GM23248 (cell line): Measurements from ENCODE around the gene PAPOLB. TPM values are rescaled to one million over a fixed set of nuclear protein-coding genes. Genes with fewer than 3 reads are reported as not detected.

ENCODE experiments used
- DNase-seq: peaks from one replicate; pipeline ENCODE4 v3.0.0-alpha.2; 2015
- H2AFZ ChIP-seq: fragments of 200-600 bp; sonication (generic); 2 replicates; pipeline ENCODE4 v1.6.1; 2016; ENCODE audit warnings: antibody characterized with exemption
- H3F3A ChIP-seq: fragments of 200-600 bp; sonication (generic); 2 replicates; pipeline ENCODE4 v1.6.1; 2016; ENCODE audit warnings: mild to moderate bottlenecking, antibody characterized with exemption, mixed run types; ENCODE audit not compliant: insufficient read depth
- H3K27ac ChIP-seq: fragments of 200-600 bp; sonication (generic); 2 replicates; pipeline ENCODE4 v1.5.1; 2016; ENCODE audit warnings: mild to moderate bottlenecking
- H3K27me3 ChIP-seq: fragments of 200-600 bp; sonication (generic); replicated peaks from 2 replicates; pipeline ENCODE4 v1.6.1; 2016; ENCODE audit warnings: mild to moderate bottlenecking; ENCODE audit not compliant: insufficient read depth
- H3K36me3 ChIP-seq: fragments of 200-600 bp; sonication (generic); 2 replicates; pipeline ENCODE4 v1.6.1; 2016; ENCODE audit warnings: low read depth, mild to moderate bottlenecking
- H3K4me1 ChIP-seq: fragments of 200-600 bp; sonication (generic); 2 replicates; pipeline ENCODE4 v1.6.1; 2016; ENCODE audit warnings: mild to moderate bottlenecking; ENCODE audit not compliant: insufficient read depth
- H3K4me2 ChIP-seq: fragments of 200-600 bp; sonication (generic); one replicate; pipeline ENCODE4 v1.6.1; 2016; ENCODE audit warnings: mild to moderate bottlenecking; ENCODE audit not compliant: unreplicated experiment
- H3K4me3 ChIP-seq: fragments of 200-600 bp; sonication (generic); 2 replicates; pipeline ENCODE4 v1.5.1; 2016; ENCODE audit warnings: mild to moderate bottlenecking
- H3K79me2 ChIP-seq: fragments of 200-600 bp; sonication (generic); 2 replicates; pipeline ENCODE4 v1.6.1; 2016; ENCODE audit warnings: mild to moderate bottlenecking; ENCODE audit not compliant: insufficient read depth
- H3K9ac ChIP-seq: fragments of 200-600 bp; sonication (generic); 2 replicates; pipeline ENCODE4 v1.6.1; 2016; ENCODE audit warnings: mild to moderate bottlenecking
- H3K9me2 ChIP-seq: fragments of 200-600 bp; sonication (generic); 2 replicates; pipeline ENCODE4 v1.6.1; 2016; ENCODE audit warnings: mixed run types, mild to moderate bottlenecking, moderate library complexity; ENCODE audit not compliant: insufficient read depth
- H3K9me3 ChIP-seq: fragments of 200-600 bp; sonication (generic); one replicate; pipeline ENCODE4 v1.6.1; 2017; ENCODE audit warnings: low read depth
- H4K20me1 ChIP-seq: fragments of 200-600 bp; sonication (generic); 2 replicates; pipeline ENCODE4 v1.6.0; 2016; ENCODE audit not compliant: insufficient read depth
- EZH2 ChIP-seq: fragments of 200-600 bp; sonication (generic); IDR thresholded peaks from 2 replicates; pipeline ENCODE4 v1.6.1; 2018; ENCODE audit warnings: antibody characterized with exemption, mild to moderate bottlenecking; ENCODE audit not compliant: insufficient read depth, poor library complexity, severe bottlenecking
- EZH2phosphoT487 ChIP-seq: fragments of 200-600 bp; sonication (generic); IDR thresholded peaks from 2 replicates; pipeline ENCODE4 v1.6.1; 2018; ENCODE audit warnings: antibody characterized with exemption, moderate library complexity, mild to moderate bottlenecking, low read depth; ENCODE audit not compliant: insufficient read depth
- WGBS, 2 experiments: methylation state at CpG; one replicate each; pipeline ENCODE4 v1.1.6; 2015 to 2017; ENCODE audit warnings: low lambda C conversion rate in 2 of 2, low coverage in 1 of 2; ENCODE audit errors: missing lambda C conversion rate in 2 of 2; 5-methylcytosine and 5-hydroxymethylcytosine counted together
- in situ Hi-C: fragments of 300-500 bp; cut with MboI; formaldehyde crosslinking; loops from 2 replicates; pipeline ENCODE4 v1.15.0; 2020
- polyA plus RNA-seq: library from polyadenylated mRNA; unstranded; fragments of >200 nt; fragmentation: Nextera tagmentation; extraction: Ambion mirVana; gene quantifications from 2 replicates; pipeline ENCODE4 v1.2.1, GENCODE V29; 2016
- total RNA-seq: library from RNA; depleted of rRNA; stranded (reverse); fragments of >200 nt; shearing (Covaris generic); gene quantifications from 2 replicates; pipeline ENCODE4 v1.2.3, GENCODE V29; 2014

The PAPOLB gene
- total and polyA plus RNA-seq, 2 experiments from 2014 or later, result 0.11 TPM; not detected in 1

- TF ChIP-seq EZH2, result no peak
- no peak for TF ChIP-seq EZH2phosphoT487
- no peaks in the 10 kb centered on the region for H3K27me3 ChIP-seq
- H2AFZ ChIP-seq, result no peak overlapping the region
- H3K27ac ChIP-seq, result no peak overlapping the region
- H4K20me1 ChIP-seq, result no peaks in the 10 kb centered on the region
- H3K9me3 ChIP-seq, result no peaks in the 10 kb centered on the region
- H3K79me2 ChIP-seq, result no peaks in the 10 kb centered on the region
- H3K4me2 ChIP-seq, result no peak overlapping the region
- no peaks in the 10 kb centered on the region for H3K4me1 ChIP-seq
- whole genome bisulfite sequencing, 2 experiments, result 86% methylated on average over 31 of the region's 31 CpGs
- in situ Hi-C loops, result no loop called here
- H3K4me3 ChIP-seq, result no peak overlapping the region
- H3F3A ChIP-seq, result no peaks in the 10 kb centered on the region
- H3K36me3 ChIP-seq, result no peaks in the 10 kb centered on the region
- H3K9me2 ChIP-seq, result no peaks in the 10 kb centered on the region
- H3K9ac ChIP-seq, result no peak overlapping the region
- no peak for DNase-seq
These were observed 11.5 kb upstream of the PAPOLB start for GRCh38 chr7:4873071-4873944.

GRCh38 chr7:4871930-4872675 is 10.3 kb upstream of the PAPOLB start:
- TF ChIP-seq EZH2phosphoT487, result no peak
- no peak overlapping the region for H3K4me3 ChIP-seq
- DNase-seq, result no peak
- 75 to 76% methylated on average over 14 to 19 of the region's 19 CpGs for WGBS, 2 experiments
- in situ Hi-C loops, result no loop called here
- no peak overlapping the region for H2AFZ ChIP-seq
- H3K9me3 ChIP-seq, result no peaks in the 10 kb centered on the region
- H3K9me2 ChIP-seq, result no peaks in the 10 kb centered on the region
- H3K27ac ChIP-seq, result no peak overlapping the region
- H3F3A ChIP-seq, result no peaks in the 10 kb centered on the region
- no peaks in the 10 kb centered on the region for H3K4me1 ChIP-seq
- no peaks in the 10 kb centered on the region for H3K79me2 ChIP-seq
- H3K36me3 ChIP-seq, result no peaks in the 10 kb centered on the region
- no peaks in the 10 kb centered on the region for H3K27me3 ChIP-seq
- no peak overlapping the region for H3K4me2 ChIP-seq
- no peaks in the 10 kb centered on the region for H4K20me1 ChIP-seq
- no peak overlapping the region for H3K9ac ChIP-seq

- H3K79me2 ChIP-seq, result no peaks in the 10 kb centered on the region
- H2AFZ ChIP-seq, result no peak overlapping the region
- no peak overlapping the region for H3K4me3 ChIP-seq
- H3K27ac ChIP-seq, result no peak overlapping the region
- H3F3A ChIP-seq, result no peaks in the 10 kb centered on the region
- no peaks in the 10 kb centered on the region for H3K9me2 ChIP-seq
- H3K9me3 ChIP-seq, result no peaks in the 10 kb centered on the region
- 90 to 92% methylated on average over 23 of the region's 23 CpGs for WGBS, 2 experiments
- H3K27me3 ChIP-seq, result no peaks in the 10 kb centered on the region
- no peaks in the 10 kb centered on the region for H4K20me1 ChIP-seq
- H3K4me2 ChIP-seq, result no peak overlapping the region
- TF ChIP-seq EZH2phosphoT487, result no peak
- no peak for TF ChIP-seq EZH2
- no peak overlapping the region for H3K9ac ChIP-seq
- no peaks in the 10 kb centered on the region for H3K4me1 ChIP-seq
- DNase-seq, result no peak
- in situ Hi-C loops, result no loop called here
- H3K36me3 ChIP-seq, result no peaks in the 10 kb centered on the region
These were observed 9.3 kb upstream of the PAPOLB start for GRCh38 chr7:4871056-4871680.

GRCh38 chr7:4868493-4868892 is 6.7 kb upstream of the PAPOLB start:
- Histone ChIP-seq H3K79me2 (no peaks in the 10 kb centered on the region), H3K4me1 (no peaks in the 10 kb centered on the region), H3F3A (no peaks in the 10 kb centered on the region), H3K9me2 (no peaks in the 10 kb centered on the region), H3K27ac (no peak overlapping the region), H2AFZ (no peak overlapping the region), H3K4me2 (no peak overlapping the region), H3K9ac (no peak overlapping the region), H3K36me3 (no peaks in the 10 kb centered on the region), H3K27me3 (no peaks in the 10 kb centered on the region), H3K9me3 (no peaks in the 10 kb centered on the region), H4K20me1 (no peaks in the 10 kb centered on the region), H3K4me3 (no peak overlapping the region)
- WGBS, 2 experiments, result 66 to 74% methylated on average over 5 of the region's 5 CpGs
- no peak for TF ChIP-seq EZH2phosphoT487
- no peak for TF ChIP-seq EZH2
- no peak for DNase-seq
- in situ Hi-C loops, result no loop called here
